HEK293 (cell line): Measurements from ENCODE around the gene TMIGD2.

ENCODE experiments used
- CTCF ChIA-PET: fragments of 350-600 bp; formaldehyde crosslinking; extraction: SDS; loops from one replicate; lab custom pipeline; 2021; ENCODE audit warnings: antibody characterized with exemption; lab: Yijun Ruan, JAX
- POLR2A ChIA-PET: fragments of 300-600 bp; formaldehyde crosslinking; extraction: SDS; loops from one replicate; lab custom pipeline; 2020; ENCODE audit warnings: antibody characterized with exemption, inconsistent platforms; lab: Yijun Ruan, JAX
- H3K27ac ChIP-seq: fragments of 200-500 bp; sonication (Bioruptor generic); 2 replicates; pipeline ENCODE4 v1.5.1; 2014; ENCODE audit warnings: low read depth, low read length, control low read depth, inconsistent platforms; ENCODE audit errors: extremely low read depth
- H3K36me3 ChIP-seq, 2 experiments: fragments of 200-500 bp in 1 of 2; sonication (Bioruptor generic) in 1 of 2; 1 replicate in 1 of 2; 2 replicates in 1 of 2; pipeline ENCODE4 v1.5.1; 2014 to 2017; ENCODE audit warnings: inconsistent platforms in 2 of 2, low read length in 2 of 2; ENCODE audit not compliant: control insufficient read depth in 2 of 2, insufficient read depth in 1 of 2
- H3K4me1 ChIP-seq: fragments of 200-500 bp; sonication (Bioruptor generic); 2 replicates; pipeline ENCODE4 v1.5.1; 2014; ENCODE audit warnings: mild to moderate bottlenecking, low read length, inconsistent platforms; ENCODE audit not compliant: control insufficient read depth, insufficient read depth
- H3K4me3 ChIP-seq: 2 replicates; pipeline ENCODE4 v1.5.1; 2011; ENCODE audit warnings: low read depth, mild to moderate bottlenecking, control low read depth, low read length, moderate library complexity
- H3K9me3 ChIP-seq: fragments of 200-500 bp; sonication (Bioruptor generic); 2 replicates; pipeline ENCODE4 v1.5.1; 2014; ENCODE audit warnings: low read depth, low read length, inconsistent platforms; ENCODE audit not compliant: control insufficient read depth, insufficient read depth
- GLIS1 ChIP-seq: fragments of 450-650 bp; formaldehyde crosslinking; IDR thresholded peaks from 2 replicates; pipeline ENCODE4 v1.5.1; 2016; ENCODE audit warnings: missing biosample characterization, missing genetic modification characterization
- PRDM2 ChIP-seq: fragments of 450-650 bp; formaldehyde crosslinking; IDR thresholded peaks from 2 replicates; pipeline ENCODE4 v1.5.1; 2016; ENCODE audit warnings: missing biosample characterization, missing genetic modification characterization, borderline replicate concordance
- REPIN1 ChIP-seq: fragments of 450-650 bp; formaldehyde crosslinking; IDR thresholded peaks from 2 replicates; pipeline ENCODE4 v1.5.1; 2017; ENCODE audit warnings: missing biosample characterization, missing genetic modification characterization, low read depth
- ZBTB10 ChIP-seq: fragments of 450-650 bp; formaldehyde crosslinking; IDR thresholded peaks from 2 replicates; pipeline ENCODE4 v1.5.1; 2016; ENCODE audit warnings: missing biosample characterization, missing genetic modification characterization
- ZBTB49 ChIP-seq: fragments of 450-650 bp; formaldehyde crosslinking; IDR thresholded peaks from 2 replicates; pipeline ENCODE4 v1.5.1; 2016; ENCODE audit warnings: missing biosample characterization, missing genetic modification characterization, low read depth
- ZBTB8A ChIP-seq: fragments of 450-650 bp; formaldehyde crosslinking; IDR thresholded peaks from 2 replicates; pipeline ENCODE4 v1.5.1; 2016; ENCODE audit warnings: missing biosample characterization, missing genetic modification characterization
- ZNF114 ChIP-seq: fragments of 450-650 bp; formaldehyde crosslinking; IDR thresholded peaks from 2 replicates; pipeline ENCODE4 v1.5.0; 2017; ENCODE audit warnings: missing biosample characterization, missing genetic modification characterization
- ZNF169 ChIP-seq: fragments of 450-650 bp; formaldehyde crosslinking; IDR thresholded peaks from 2 replicates; pipeline ENCODE4 v1.5.1; 2016; ENCODE audit warnings: missing biosample characterization, missing genetic modification characterization
- ZNF239 ChIP-seq: fragments of 450-650 bp; formaldehyde crosslinking; IDR thresholded peaks from 2 replicates; pipeline ENCODE4 v1.5.1; 2016; ENCODE audit warnings: missing biosample characterization, missing genetic modification characterization
- ZNF404 ChIP-seq: fragments of 450-650 bp; formaldehyde crosslinking; IDR thresholded peaks from 2 replicates; pipeline ENCODE4 v1.5.1; 2017; ENCODE audit warnings: missing biosample characterization, missing genetic modification characterization
- ZNF473 ChIP-seq: fragments of 450-650 bp; formaldehyde crosslinking; IDR thresholded peaks from 2 replicates; pipeline ENCODE4 v1.5.1; 2017; ENCODE audit warnings: missing biosample characterization, missing genetic modification characterization
- ZNF514 ChIP-seq: fragments of 450-650 bp; formaldehyde crosslinking; IDR thresholded peaks from 2 replicates; pipeline ENCODE4 v1.5.1; 2016; ENCODE audit warnings: missing biosample characterization, missing genetic modification characterization
- ZNF549 ChIP-seq: fragments of 450-650 bp; IDR thresholded peaks from 2 replicates; pipeline ENCODE4 v1.5.1; 2018; ENCODE audit warnings: missing biosample characterization, missing genetic modification characterization, mild to moderate bottlenecking, inconsistent platforms, moderate library complexity
- ZNF571 ChIP-seq: fragments of 450-650 bp; formaldehyde crosslinking; IDR thresholded peaks from 2 replicates; pipeline ENCODE4 v1.5.0; 2017; ENCODE audit warnings: missing biosample characterization, missing genetic modification characterization
- ZNF791 ChIP-seq: fragments of 450-650 bp; formaldehyde crosslinking; IDR thresholded peaks from 2 replicates; pipeline ENCODE4 v1.5.1; 2016; ENCODE audit warnings: missing biosample characterization, missing genetic modification characterization
- TF ChIP-seq, protein P1 (sequence below): fragments of 450-650 bp; formaldehyde crosslinking; IDR thresholded peaks from 2 replicates; pipeline ENCODE4 v1.5.1; 2016; ENCODE audit warnings: missing biosample characterization, missing genetic modification characterization
- TF ChIP-seq, protein P2 (sequence below): fragments of 450-650 bp; formaldehyde crosslinking; IDR thresholded peaks from 2 replicates; pipeline ENCODE4 v1.5.1; 2016; ENCODE audit warnings: missing biosample characterization, missing genetic modification characterization
- TF ChIP-seq, protein P3 (sequence below): fragments of 450-650 bp; formaldehyde crosslinking; IDR thresholded peaks from 2 replicates; pipeline ENCODE4 v1.5.1; 2016; ENCODE audit warnings: missing biosample characterization, missing genetic modification characterization, borderline replicate concordance

The TMIGD2 gene, protein sequence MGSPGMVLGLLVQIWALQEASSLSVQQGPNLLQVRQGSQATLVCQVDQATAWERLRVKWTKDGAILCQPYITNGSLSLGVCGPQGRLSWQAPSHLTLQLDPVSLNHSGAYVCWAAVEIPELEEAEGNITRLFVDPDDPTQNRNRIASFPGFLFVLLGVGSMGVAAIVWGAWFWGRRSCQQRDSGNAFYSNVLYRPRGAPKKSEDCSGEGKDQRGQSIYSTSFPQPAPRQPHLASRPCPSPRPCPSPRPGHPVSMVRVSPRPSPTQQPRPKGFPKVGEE

GRCh38 chr19:4302243-4302640 is at the start of gene TMIGD2:
TSS of gene TMIGD2 (minus strand) at chr19:4302389. CDS start at chr19:4302385, 4 bp downstream.
- ChIA-PET POLR2A (no interaction called here), CTCF (interaction anchor here (1.7 kb wide), 1 partner anchor 35 kb away, joined by 6 read pairs; no protein-coding TSS in a partner anchor)
- Histone ChIP-seq H3K27ac (no peak within 1 kb of the TSS), H3K36me3 (peaks cover 0 to 13% of the 10 kb centered on the region in 2 experiments; a peak in 2 of 3 replicates), H3K4me1 (no peaks in the 10 kb centered on the region), H3K9me3 (no peaks in the 10 kb centered on the region), H3K4me3 (no peak within 1 kb of the TSS)
- TF ChIP-seq, protein P1, sequence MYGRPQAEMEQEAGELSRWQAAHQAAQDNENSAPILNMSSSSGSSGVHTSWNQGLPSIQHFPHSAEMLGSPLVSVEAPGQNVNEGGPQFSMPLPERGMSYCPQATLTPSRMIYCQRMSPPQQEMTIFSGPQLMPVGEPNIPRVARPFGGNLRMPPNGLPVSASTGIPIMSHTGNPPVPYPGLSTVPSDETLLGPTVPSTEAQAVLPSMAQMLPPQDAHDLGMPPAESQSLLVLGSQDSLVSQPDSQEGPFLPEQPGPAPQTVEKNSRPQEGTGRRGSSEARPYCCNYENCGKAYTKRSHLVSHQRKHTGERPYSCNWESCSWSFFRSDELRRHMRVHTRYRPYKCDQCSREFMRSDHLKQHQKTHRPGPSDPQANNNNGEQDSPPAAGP (tag by site-specific recombination): no peak
- TF ChIP-seq ZBTB8A (tag by site-specific recombination) (no peak), REPIN1 (tag by site-specific recombination) (no peak), ZNF239 (no peak), ZNF114 (tag by site-specific recombination) (no peak), ZNF404 (no peak), ZNF571 (no peak), ZNF791 (tag by site-specific recombination) (no peak), GLIS1 (tag by site-specific recombination) (no peak), PRDM2 (tag by site-specific recombination) (no peak), ZNF514 (no peak), ZNF549 (tag by site-specific recombination) (no peak), ZNF473 (tag by site-specific recombination) (no peak), ZNF169 (no peak), ZBTB10 (tag by site-specific recombination) (no peak), ZBTB49 (no peak)
- TF ChIP-seq, protein P2, sequence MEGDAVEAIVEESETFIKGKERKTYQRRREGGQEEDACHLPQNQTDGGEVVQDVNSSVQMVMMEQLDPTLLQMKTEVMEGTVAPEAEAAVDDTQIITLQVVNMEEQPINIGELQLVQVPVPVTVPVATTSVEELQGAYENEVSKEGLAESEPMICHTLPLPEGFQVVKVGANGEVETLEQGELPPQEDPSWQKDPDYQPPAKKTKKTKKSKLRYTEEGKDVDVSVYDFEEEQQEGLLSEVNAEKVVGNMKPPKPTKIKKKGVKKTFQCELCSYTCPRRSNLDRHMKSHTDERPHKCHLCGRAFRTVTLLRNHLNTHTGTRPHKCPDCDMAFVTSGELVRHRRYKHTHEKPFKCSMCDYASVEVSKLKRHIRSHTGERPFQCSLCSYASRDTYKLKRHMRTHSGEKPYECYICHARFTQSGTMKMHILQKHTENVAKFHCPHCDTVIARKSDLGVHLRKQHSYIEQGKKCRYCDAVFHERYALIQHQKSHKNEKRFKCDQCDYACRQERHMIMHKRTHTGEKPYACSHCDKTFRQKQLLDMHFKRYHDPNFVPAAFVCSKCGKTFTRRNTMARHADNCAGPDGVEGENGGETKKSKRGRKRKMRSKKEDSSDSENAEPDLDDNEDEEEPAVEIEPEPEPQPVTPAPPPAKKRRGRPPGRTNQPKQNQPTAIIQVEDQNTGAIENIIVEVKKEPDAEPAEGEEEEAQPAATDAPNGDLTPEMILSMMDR (tag by site-specific recombination): no peak
- TF ChIP-seq, protein P3, sequence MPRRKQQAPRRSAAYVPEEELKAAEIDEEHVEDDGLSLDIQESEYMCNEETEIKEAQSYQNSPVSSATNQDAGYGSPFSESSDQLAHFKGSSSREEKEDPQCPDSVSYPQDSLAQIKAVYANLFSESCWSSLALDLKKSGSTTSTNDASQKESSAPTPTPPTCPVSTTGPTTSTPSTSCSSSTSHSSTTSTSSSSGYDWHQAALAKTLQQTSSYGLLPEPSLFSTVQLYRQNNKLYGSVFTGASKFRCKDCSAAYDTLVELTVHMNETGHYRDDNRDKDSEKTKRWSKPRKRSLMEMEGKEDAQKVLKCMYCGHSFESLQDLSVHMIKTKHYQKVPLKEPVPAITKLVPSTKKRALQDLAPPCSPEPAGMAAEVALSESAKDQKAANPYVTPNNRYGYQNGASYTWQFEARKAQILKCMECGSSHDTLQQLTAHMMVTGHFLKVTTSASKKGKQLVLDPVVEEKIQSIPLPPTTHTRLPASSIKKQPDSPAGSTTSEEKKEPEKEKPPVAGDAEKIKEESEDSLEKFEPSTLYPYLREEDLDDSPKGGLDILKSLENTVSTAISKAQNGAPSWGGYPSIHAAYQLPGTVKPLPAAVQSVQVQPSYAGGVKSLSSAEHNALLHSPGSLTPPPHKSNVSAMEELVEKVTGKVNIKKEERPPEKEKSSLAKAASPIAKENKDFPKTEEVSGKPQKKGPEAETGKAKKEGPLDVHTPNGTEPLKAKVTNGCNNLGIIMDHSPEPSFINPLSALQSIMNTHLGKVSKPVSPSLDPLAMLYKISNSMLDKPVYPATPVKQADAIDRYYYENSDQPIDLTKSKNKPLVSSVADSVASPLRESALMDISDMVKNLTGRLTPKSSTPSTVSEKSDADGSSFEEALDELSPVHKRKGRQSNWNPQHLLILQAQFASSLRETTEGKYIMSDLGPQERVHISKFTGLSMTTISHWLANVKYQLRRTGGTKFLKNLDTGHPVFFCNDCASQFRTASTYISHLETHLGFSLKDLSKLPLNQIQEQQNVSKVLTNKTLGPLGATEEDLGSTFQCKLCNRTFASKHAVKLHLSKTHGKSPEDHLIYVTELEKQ (tag by site-specific recombination): no peak
